GM23248 (cell line): ENCODE data around the gene PDE8A. TPM values are rescaled to one million over a fixed set of nuclear protein-coding genes. Genes with fewer than 3 reads are reported as not detected.
A peak's percentile ranks its signal among the peaks of the same experiment; 100 is the strongest.

Source experiments
- DNase-seq: peaks from one replicate; pipeline ENCODE4 v3.0.0-alpha.2; 2015
- H2AFZ ChIP-seq: fragments of 200-600 bp; sonication (generic); 2 replicates; pipeline ENCODE4 v1.6.1; 2016; ENCODE audit warnings: antibody characterized with exemption
- H3F3A ChIP-seq: fragments of 200-600 bp; sonication (generic); 2 replicates; pipeline ENCODE4 v1.6.1; 2016; ENCODE audit warnings: mild to moderate bottlenecking, antibody characterized with exemption, mixed run types; ENCODE audit not compliant: insufficient read depth
- H3K27ac ChIP-seq: fragments of 200-600 bp; sonication (generic); 2 replicates; pipeline ENCODE4 v1.5.1; 2016; ENCODE audit warnings: mild to moderate bottlenecking
- H3K27me3 ChIP-seq: fragments of 200-600 bp; sonication (generic); replicated peaks from 2 replicates; pipeline ENCODE4 v1.6.1; 2016; ENCODE audit warnings: mild to moderate bottlenecking; ENCODE audit not compliant: insufficient read depth
- H3K36me3 ChIP-seq: fragments of 200-600 bp; sonication (generic); 2 replicates; pipeline ENCODE4 v1.6.1; 2016; ENCODE audit warnings: low read depth, mild to moderate bottlenecking
- H3K4me1 ChIP-seq: fragments of 200-600 bp; sonication (generic); 2 replicates; pipeline ENCODE4 v1.6.1; 2016; ENCODE audit warnings: mild to moderate bottlenecking; ENCODE audit not compliant: insufficient read depth
- H3K4me2 ChIP-seq: fragments of 200-600 bp; sonication (generic); one replicate; pipeline ENCODE4 v1.6.1; 2016; ENCODE audit warnings: mild to moderate bottlenecking; ENCODE audit not compliant: unreplicated experiment
- H3K4me3 ChIP-seq: fragments of 200-600 bp; sonication (generic); 2 replicates; pipeline ENCODE4 v1.5.1; 2016; ENCODE audit warnings: mild to moderate bottlenecking
- H3K79me2 ChIP-seq: fragments of 200-600 bp; sonication (generic); 2 replicates; pipeline ENCODE4 v1.6.1; 2016; ENCODE audit warnings: mild to moderate bottlenecking; ENCODE audit not compliant: insufficient read depth
- H3K9ac ChIP-seq: fragments of 200-600 bp; sonication (generic); 2 replicates; pipeline ENCODE4 v1.6.1; 2016; ENCODE audit warnings: mild to moderate bottlenecking
- H3K9me2 ChIP-seq: fragments of 200-600 bp; sonication (generic); 2 replicates; pipeline ENCODE4 v1.6.1; 2016; ENCODE audit warnings: mixed run types, mild to moderate bottlenecking, moderate library complexity; ENCODE audit not compliant: insufficient read depth
- H3K9me3 ChIP-seq: fragments of 200-600 bp; sonication (generic); one replicate; pipeline ENCODE4 v1.6.1; 2017; ENCODE audit warnings: low read depth
- H4K20me1 ChIP-seq: fragments of 200-600 bp; sonication (generic); 2 replicates; pipeline ENCODE4 v1.6.0; 2016; ENCODE audit not compliant: insufficient read depth
- EZH2 ChIP-seq: fragments of 200-600 bp; sonication (generic); IDR thresholded peaks from 2 replicates; pipeline ENCODE4 v1.6.1; 2018; ENCODE audit warnings: antibody characterized with exemption, mild to moderate bottlenecking; ENCODE audit not compliant: insufficient read depth, poor library complexity, severe bottlenecking
- EZH2phosphoT487 ChIP-seq: fragments of 200-600 bp; sonication (generic); IDR thresholded peaks from 2 replicates; pipeline ENCODE4 v1.6.1; 2018; ENCODE audit warnings: antibody characterized with exemption, moderate library complexity, mild to moderate bottlenecking, low read depth; ENCODE audit not compliant: insufficient read depth
- WGBS, 2 experiments: methylation state at CpG; one replicate each; pipeline ENCODE4 v1.1.6; 2015 to 2017; ENCODE audit warnings: low lambda C conversion rate in 2 of 2, low coverage in 1 of 2; ENCODE audit errors: missing lambda C conversion rate in 2 of 2; 5-methylcytosine and 5-hydroxymethylcytosine counted together
- in situ Hi-C: fragments of 300-500 bp; cut with MboI; formaldehyde crosslinking; loops from 2 replicates; pipeline ENCODE4 v1.15.0; 2020
- polyA plus RNA-seq: library from polyadenylated mRNA; unstranded; fragments of >200 nt; fragmentation: Nextera tagmentation; extraction: Ambion mirVana; gene quantifications from 2 replicates; pipeline ENCODE4 v1.2.1, GENCODE V29; 2016
- total RNA-seq: library from RNA; depleted of rRNA; stranded (reverse); fragments of >200 nt; shearing (Covaris generic); gene quantifications from 2 replicates; pipeline ENCODE4 v1.2.3, GENCODE V29; 2014

The PDE8A gene
- total and polyA plus RNA-seq, 2 experiments from 2014 or later, result 13.9 to 22.7 TPM

DNA sequence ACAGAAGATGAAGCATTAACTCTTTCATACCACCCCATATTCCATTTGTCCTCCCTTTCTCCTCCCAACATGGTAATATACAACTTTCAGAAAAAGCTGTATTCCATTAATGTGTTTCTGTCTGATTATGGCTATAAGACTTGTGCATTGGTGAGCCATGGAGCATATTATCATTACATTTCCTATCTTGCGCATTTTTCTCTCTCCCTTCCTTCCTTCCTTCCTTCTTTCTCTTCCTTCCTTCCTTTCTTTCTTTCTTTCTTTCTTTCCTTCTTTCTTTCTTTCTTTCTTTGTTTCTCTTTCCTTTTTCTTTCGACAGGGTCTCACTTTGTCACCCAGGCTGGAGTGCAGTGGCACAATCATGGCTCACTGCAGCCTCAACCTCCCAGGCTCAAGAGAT, 25.5 kb upstream of the PDE8A start:
- no peak for TF ChIP-seq EZH2phosphoT487
- TF ChIP-seq EZH2, result no peak
- H3K36me3 ChIP-seq, result no peaks in the 10 kb centered on the region
- H3K4me1 ChIP-seq, result peaks cover 3% of the 10 kb centered on the region; the same call in 1 of the 2 replicates
- H3K27me3 ChIP-seq, result no peaks in the 10 kb centered on the region
- H3F3A ChIP-seq, result no peaks in the 10 kb centered on the region
- no peak for DNase-seq
- no peaks in the 10 kb centered on the region for H3K79me2 ChIP-seq
- no peaks in the 10 kb centered on the region for H3K9me2 ChIP-seq
- no peak overlapping the region for H3K9ac ChIP-seq
- 91 to 99% methylated on average over 2 of the region's 2 CpGs for WGBS, 2 experiments
- in situ Hi-C loops, result loop anchor here (5.0 to 25.0 kb wide), 2 partner anchors 91 to 331 kb away; no protein-coding TSS in a partner anchor
- H3K4me2 ChIP-seq, result no peak overlapping the region
- H4K20me1 ChIP-seq, result no peaks in the 10 kb centered on the region
- peak overlapping the region; percentile 76 for H2AFZ ChIP-seq
- no peak overlapping the region for H3K4me3 ChIP-seq
- no peak overlapping the region for H3K27ac ChIP-seq
- no peaks in the 10 kb centered on the region for H3K9me3 ChIP-seq

DNA sequence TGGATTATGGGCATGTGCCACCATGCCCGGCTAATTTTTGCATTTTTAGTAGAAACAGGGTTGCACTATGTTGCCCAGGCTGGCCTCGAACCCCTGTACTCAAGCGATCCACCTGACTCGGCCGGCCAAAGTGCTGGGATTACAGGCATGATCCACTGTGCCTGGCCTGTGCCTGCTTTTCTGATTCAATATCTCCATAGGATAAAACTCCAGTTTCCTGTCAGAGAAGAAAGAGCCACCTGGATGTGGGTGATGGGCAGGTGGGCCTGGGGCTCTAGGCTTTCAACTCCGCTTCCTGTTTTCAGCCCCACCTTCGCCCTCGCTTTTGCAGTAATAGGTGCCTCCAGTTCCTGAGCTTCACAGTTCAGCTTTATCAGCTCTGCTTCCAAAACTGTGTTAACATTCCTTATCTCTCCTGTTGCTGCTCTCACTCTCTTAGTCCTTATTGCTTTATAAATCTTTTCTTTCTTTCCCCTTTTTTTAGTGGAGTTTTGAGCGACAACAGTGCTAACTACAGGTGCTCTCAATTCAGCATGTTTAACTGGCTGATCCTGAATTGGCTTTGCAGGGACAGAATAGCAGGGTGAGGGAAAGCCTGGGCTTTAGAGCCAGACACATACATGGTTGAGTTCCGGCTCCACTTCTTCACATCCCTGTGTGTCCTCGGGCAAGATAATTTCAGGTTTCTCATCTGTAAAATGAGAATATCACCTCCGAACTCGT, 21.1 kb upstream of the PDE8A start:
- Histone ChIP-seq H4K20me1 (no peaks in the 10 kb centered on the region), H3K36me3 (no peaks in the 10 kb centered on the region), H3K27me3 (no peaks in the 10 kb centered on the region), H3K27ac (no peak overlapping the region), H2AFZ (no peak overlapping the region), H3K79me2 (no peaks in the 10 kb centered on the region), H3K9me2 (no peaks in the 10 kb centered on the region), H3K4me3 (no peak overlapping the region), H3F3A (no peaks in the 10 kb centered on the region), H3K9me3 (no peaks in the 10 kb centered on the region), H3K4me1 (no peaks in the 10 kb centered on the region; the same call in 1 of the 2 replicates), H3K9ac (no peak overlapping the region), H3K4me2 (no peak overlapping the region)
- in situ Hi-C loops, result loop anchor here (25.0 kb wide), 1 partner anchor 327 kb away; no protein-coding TSS in a partner anchor
- no peak for TF ChIP-seq EZH2phosphoT487
- TF ChIP-seq EZH2, result no peak
- WGBS, 2 experiments, result 88% methylated on average over 13 of the region's 13 CpGs
- DNase-seq, result no peak

GRCh38 chr15:84961114-84961452, 20.6 kb upstream of the PDE8A start:
- Histone ChIP-seq H3K36me3 (no peaks in the 10 kb centered on the region), H3K9me2 (no peaks in the 10 kb centered on the region), H3K9ac (no peak overlapping the region), H3K4me3 (no peak overlapping the region), H3K4me2 (no peak overlapping the region), H4K20me1 (no peaks in the 10 kb centered on the region), H3K79me2 (no peaks in the 10 kb centered on the region), H3K9me3 (no peaks in the 10 kb centered on the region), H3K27me3 (no peaks in the 10 kb centered on the region), H3K4me1 (no peaks in the 10 kb centered on the region; the same call in 1 of the 2 replicates), H2AFZ (no peak overlapping the region), H3K27ac (no peak overlapping the region), H3F3A (no peaks in the 10 kb centered on the region)
- TF ChIP-seq EZH2, result no peak
- TF ChIP-seq EZH2phosphoT487, result no peak
- peak; percentile 42 for DNase-seq
- in situ Hi-C loops, result loop anchor here (25.0 kb wide), 1 partner anchor 326 kb away; no protein-coding TSS in a partner anchor
- 63 to 69% methylated on average over 3 of the region's 3 CpGs for WGBS, 2 experiments

DNA sequence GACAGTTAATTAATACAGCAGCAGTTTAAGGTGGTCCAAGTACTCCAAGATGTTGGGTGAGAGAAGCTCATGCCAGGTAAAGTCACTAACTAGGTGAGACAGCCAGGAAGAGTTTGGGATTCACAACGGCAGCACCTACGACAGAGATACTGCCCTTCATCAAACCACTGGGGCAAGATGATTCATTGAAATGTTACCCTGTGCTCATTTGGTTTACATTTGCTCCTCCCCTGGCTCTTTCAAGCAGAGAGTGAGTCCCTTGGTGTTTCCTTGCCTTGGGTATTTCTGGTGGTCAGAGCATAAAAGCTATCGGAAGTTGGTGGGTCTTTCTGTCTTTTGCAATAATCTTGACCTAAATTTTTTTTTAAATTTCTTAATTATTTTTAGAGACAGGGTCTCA, 19.9 kb upstream of the PDE8A start:
- in situ Hi-C loops, result loop anchor here (25.0 kb wide), 1 partner anchor 326 kb away; no protein-coding TSS in a partner anchor
- H3K4me1 ChIP-seq, result no peaks in the 10 kb centered on the region; the same call in 1 of the 2 replicates
- no peaks in the 10 kb centered on the region for H3F3A ChIP-seq
- no peaks in the 10 kb centered on the region for H3K36me3 ChIP-seq
- no peaks in the 10 kb centered on the region for H3K27me3 ChIP-seq
- H3K4me2 ChIP-seq, result no peak overlapping the region
- no peak overlapping the region for H3K27ac ChIP-seq
- 70 to 76% methylated on average over 3 of the region's 3 CpGs for WGBS, 2 experiments
- DNase-seq, result no peak
- H2AFZ ChIP-seq, result no peak overlapping the region
- H3K9me3 ChIP-seq, result no peaks in the 10 kb centered on the region
- H4K20me1 ChIP-seq, result no peaks in the 10 kb centered on the region
- H3K9me2 ChIP-seq, result no peaks in the 10 kb centered on the region
- H3K9ac ChIP-seq, result no peak overlapping the region
- no peaks in the 10 kb centered on the region for H3K79me2 ChIP-seq
- TF ChIP-seq EZH2, result no peak
- TF ChIP-seq EZH2phosphoT487, result no peak
- H3K4me3 ChIP-seq, result no peak overlapping the region

DNA sequence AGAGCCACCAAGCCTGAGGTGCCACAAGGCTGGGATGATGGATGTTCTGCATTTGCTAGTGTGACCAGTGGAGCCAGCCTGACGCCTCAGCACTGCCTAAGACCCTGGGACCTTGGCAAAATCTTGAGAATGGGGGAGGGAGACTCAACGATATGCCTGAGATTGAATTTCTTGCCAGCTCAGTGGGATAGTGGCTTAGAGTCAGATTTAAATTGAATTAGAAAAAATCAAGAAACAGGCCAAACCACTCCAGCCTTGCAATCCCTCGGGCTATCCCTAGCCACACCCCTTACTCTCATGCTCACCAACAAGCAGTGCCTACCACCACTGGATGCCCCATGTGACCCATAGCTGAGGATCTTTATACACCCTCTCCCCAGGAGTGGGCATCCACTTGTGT, 18.7 kb upstream of the PDE8A start:
- no peak overlapping the region for H2AFZ ChIP-seq
- 73 to 75% methylated on average over 3 of the region's 3 CpGs for WGBS, 2 experiments
- TF ChIP-seq EZH2phosphoT487, result no peak
- no peak for TF ChIP-seq EZH2
- H3K4me2 ChIP-seq, result no peak overlapping the region
- H3K9me2 ChIP-seq, result no peaks in the 10 kb centered on the region
- H3K27me3 ChIP-seq, result no peaks in the 10 kb centered on the region
- no peaks in the 10 kb centered on the region for H3F3A ChIP-seq
- H3K4me1 ChIP-seq, result no peaks in the 10 kb centered on the region; the same call in 1 of the 2 replicates
- in situ Hi-C loops, result loop anchor here (25.0 kb wide), 1 partner anchor 324 kb away; no protein-coding TSS in a partner anchor
- no peaks in the 10 kb centered on the region for H3K79me2 ChIP-seq
- no peak overlapping the region for H3K4me3 ChIP-seq
- DNase-seq, result no peak
- H3K9me3 ChIP-seq, result no peaks in the 10 kb centered on the region
- H3K9ac ChIP-seq, result no peak overlapping the region
- H3K27ac ChIP-seq, result no peak overlapping the region
- H3K36me3 ChIP-seq, result no peaks in the 10 kb centered on the region
- no peaks in the 10 kb centered on the region for H4K20me1 ChIP-seq
